Peyer's patch (tissue), 4 donors: Measurements from ENCODE around the gene BHLHA15. TPM values are rescaled to one million over a fixed set of nuclear protein-coding genes. Genes with fewer than 3 reads are reported as not detected.

ENCODE experiments used
- DNase-seq, 3 donors: peaks; one replicate each; pipeline ENCODE4 v3.0.0-alpha.2; 2017 to 2019
- H3K27ac ChIP-seq, 4 donors: fragments of 200-600 bp; sonication (generic); one replicate each; pipeline ENCODE4 v1.5.1; 2016 to 2019
- H3K27me3 ChIP-seq, 2 donors: fragments of 200-600 bp; sonication (generic); one replicate each; pipeline ENCODE4 v1.5.1; 2019
- H3K36me3 ChIP-seq, 3 donors: fragments of 200-600 bp; sonication (generic); one replicate each; pipeline ENCODE4 v1.5.1; 2016 to 2019
- H3K4me1 ChIP-seq, 4 donors: fragments of 200-600 bp; sonication (generic); one replicate each; pipeline ENCODE4 v1.5.1; 2016 to 2019
- H3K4me3 ChIP-seq, 4 donors: fragments of 200-600 bp; sonication (generic); 1 replicate in 3 of 4; 2 replicates in 1 of 4; pipeline ENCODE4 v1.5.1; 2016 to 2019; ENCODE audit warnings: mild to moderate bottlenecking in 1 of 4
- H3K9me3 ChIP-seq, 4 donors: fragments of 200-600 bp; sonication (generic); one replicate each; pipeline ENCODE4 v1.5.1; 2016 to 2019; ENCODE audit warnings: mild to moderate bottlenecking in 1 of 4
- CTCF ChIP-seq, 6 experiments: fragments of 450-650 bp in 4 of 6; fragments of 200-600 bp in 2 of 6; sonication (generic) in 1 of 6; IDR thresholded peaks; one replicate each; pipeline ENCODE4 v1.5.1; 2017 to 2019; ENCODE audit warnings: antibody characterized with exemption in 6 of 6, mild to moderate bottlenecking in 3 of 6, moderate library complexity in 1 of 6
- POLR2A ChIP-seq, 2 donors: fragments of 450-650 bp; IDR thresholded peaks; one replicate each; pipeline ENCODE4 v1.5.1; 2017; ENCODE audit warnings: antibody characterized with exemption in 2 of 2, mild to moderate bottlenecking in 2 of 2, moderate library complexity in 2 of 2
- total RNA-seq, 4 donors: library from RNA; depleted of rRNA; stranded (reverse); fragments of >200 nt; gene quantifications; one replicate each; pipeline ENCODE4 v1.1.0, GENCODE V29; 2016

BHLHA15 gene
- total RNA-seq, 4 donors from 2014 or later = 1.6 to 9.9 TPM; not detected in 2

DNA sequence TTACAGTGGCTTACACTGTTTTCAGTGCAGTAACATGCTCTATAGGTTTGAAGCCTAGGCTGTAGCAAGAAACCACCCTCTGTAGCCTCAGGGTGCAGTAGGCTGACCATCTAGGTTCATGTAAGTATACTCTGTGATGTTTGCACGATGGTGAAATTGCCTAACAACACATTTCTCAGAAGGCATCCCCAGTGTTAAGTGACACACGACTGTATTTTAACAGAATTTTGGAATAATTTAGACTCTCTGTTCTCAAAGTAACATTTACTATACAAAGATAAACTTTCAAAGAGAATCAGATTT, 44.6 kb upstream of the BHLHA15 start:
- H3K27me3 ChIP-seq = no peaks in the 10 kb centered on the region
- no peak for DNase-seq
- H3K9me3 ChIP-seq = no peaks in the 10 kb centered on the region
- H3K4me1 ChIP-seq = peaks cover 0 to 5% (median 0%) of the 10 kb centered on the region in 4 donors
- H3K36me3 ChIP-seq = peaks cover 0 to 7% (median 0%) of the 10 kb centered on the region in 3 donors
- TF ChIP-seq CTCF (IDR thresholded peaks at IDR 0.05) = no peak
- TF ChIP-seq POLR2A (IDR thresholded peaks at IDR 0.05) = no peak
- no peak overlapping the region for H3K27ac ChIP-seq
- H3K4me3 ChIP-seq = no peak overlapping the region

GRCh38 chr7:98167653-98168052, 43.6 kb upstream of the BHLHA15 start:
- peaks cover 0 to 5% (median 0%) of the 10 kb centered on the region in 4 donors for H3K4me1 ChIP-seq
- DNase-seq = no peak
- TF ChIP-seq POLR2A (IDR thresholded peaks at IDR 0.05) = no peak
- no peak for TF ChIP-seq CTCF (IDR thresholded peaks at IDR 0.05)
- no peak overlapping the region for H3K4me3 ChIP-seq
- H3K9me3 ChIP-seq = no peaks in the 10 kb centered on the region
- H3K27me3 ChIP-seq = no peaks in the 10 kb centered on the region
- peaks cover 0 to 16% (median 0%) of the 10 kb centered on the region in 3 donors for H3K36me3 ChIP-seq
- H3K27ac ChIP-seq = no peak overlapping the region

GRCh38 chr7:98168181-98168903, 42.9 kb upstream of the BHLHA15 start:
- H3K36me3 ChIP-seq = peaks cover 0 to 20% (median 0%) of the 10 kb centered on the region in 3 donors
- H3K4me1 ChIP-seq = peaks cover 0 to 5% (median 0%) of the 10 kb centered on the region in 4 donors
- H3K4me3 ChIP-seq = no peak overlapping the region
- no peaks in the 10 kb centered on the region for H3K9me3 ChIP-seq
- no peaks in the 10 kb centered on the region for H3K27me3 ChIP-seq
- peak in 2 of 3 donors; percentile 58 to 87 for DNase-seq
- no peak overlapping the region for H3K27ac ChIP-seq
- TF ChIP-seq POLR2A (IDR thresholded peaks at IDR 0.05) = no peak
- TF ChIP-seq CTCF (IDR thresholded peaks at IDR 0.05) = peak; percentile 65 to 94 (median 88)

- no peak for DNase-seq
- Histone ChIP-seq H3K27me3 (no peaks in the 10 kb centered on the region), H3K36me3 (peaks cover 0 to 20% (median 0%) of the 10 kb centered on the region in 3 donors), H3K27ac (no peak overlapping the region), H3K4me3 (no peak overlapping the region), H3K9me3 (no peaks in the 10 kb centered on the region), H3K4me1 (no peaks in the 10 kb centered on the region)
- TF ChIP-seq POLR2A (IDR thresholded peaks at IDR 0.05) (no peak), CTCF (IDR thresholded peaks at IDR 0.05) (no peak)
Measured at GRCh38 chr7:98168904-98169621, 42.2 kb upstream of the BHLHA15 start.

- Histone ChIP-seq H3K36me3 (peaks cover 0 to 38% (median 0%) of the 10 kb centered on the region in 3 donors), H3K9me3 (no peaks in the 10 kb centered on the region), H3K4me3 (no peak overlapping the region), H3K27ac (no peak overlapping the region), H3K27me3 (no peaks in the 10 kb centered on the region), H3K4me1 (no peaks in the 10 kb centered on the region)
- TF ChIP-seq CTCF (IDR thresholded peaks at IDR 0.05) (no peak), POLR2A (IDR thresholded peaks at IDR 0.05) (no peak)
- DNase-seq = no peak
Measured at GRCh38 chr7:98170966-98171365, 40.3 kb upstream of the BHLHA15 start.
